CD4-positive, alpha-beta T cell treated with Interleukin-21 for 1 hour (primary cell): ENCODE data around the gene MOSPD2.

Experiments
- DNase-seq: peaks from one replicate; pipeline ENCODE4 v3.0.0-alpha.2; 2020

The MOSPD2 gene

DNA sequence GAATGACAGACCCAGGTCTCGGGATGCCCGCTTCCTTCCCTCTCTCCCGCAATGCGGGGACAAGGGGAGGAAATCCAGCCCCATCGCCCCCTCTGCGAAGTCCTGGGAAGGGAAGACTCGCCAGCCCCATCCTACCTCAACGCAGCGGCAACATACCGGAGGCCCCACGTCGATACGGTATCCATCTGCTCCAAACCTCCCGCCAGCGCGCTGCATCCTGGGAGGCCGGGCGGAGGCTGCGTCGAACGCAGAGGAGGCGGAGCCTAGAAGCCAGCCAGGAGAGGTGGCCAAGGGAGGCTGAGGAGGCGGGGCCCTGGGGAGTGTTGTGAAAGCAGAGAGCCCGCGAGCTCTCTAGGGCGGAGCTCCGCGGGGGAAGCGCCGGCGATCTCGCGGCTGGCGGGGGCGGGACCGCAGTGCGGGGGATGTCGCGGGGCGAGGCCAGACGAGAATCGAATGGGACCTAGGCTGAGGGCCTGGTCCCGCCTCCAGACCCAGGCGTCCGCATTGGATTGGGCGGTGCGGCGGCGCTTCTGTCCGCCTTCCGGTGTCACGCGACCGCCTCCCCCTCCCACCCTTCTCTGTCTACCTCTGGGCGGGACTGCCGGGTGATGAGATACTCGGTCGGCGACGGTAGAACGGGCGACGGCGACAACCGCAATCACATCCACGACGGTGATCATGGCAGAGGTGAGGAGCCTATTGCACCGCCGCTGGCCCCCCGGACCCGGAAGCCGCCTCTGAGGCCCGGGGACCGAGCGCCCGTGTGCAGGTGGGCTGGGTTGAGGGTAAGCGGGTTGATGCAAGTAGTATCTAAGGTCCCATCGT is at the start of gene MOSPD2, which contains the start of gene FANCB:
MOSPD2 (plus strand) TSS at position 571 of the 825 bp plus-strand sequence; CDS start at position 679, 108 bp downstream.
FANCB (minus strand) TSS at position 219 of the 825 bp plus-strand sequence. CDS start 7,559 bp downstream, outside the sequence.
- peak; percentile 95 for DNase-seq

DNA sequence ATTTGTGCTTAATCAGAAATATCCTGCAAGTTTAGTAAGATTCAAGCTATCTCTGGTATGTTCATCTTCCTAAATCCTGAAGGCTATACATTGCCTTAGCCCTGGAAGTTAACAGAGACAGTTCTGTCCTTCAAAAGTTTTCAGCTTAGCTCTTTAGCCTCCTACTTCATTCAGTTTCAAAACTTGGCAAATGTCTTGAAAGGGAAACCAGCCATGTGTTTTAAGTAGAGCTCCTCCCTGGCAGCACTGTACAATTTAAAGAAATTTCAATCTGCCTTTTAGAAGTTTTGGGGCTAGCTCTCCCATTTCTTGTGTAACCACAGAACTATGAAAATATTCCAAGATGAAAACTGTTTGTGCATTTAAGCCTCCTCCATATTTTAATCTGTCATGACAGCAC is 47.4 kb upstream of the MOSPD2 start:
- DNase-seq: no peak

DNA sequence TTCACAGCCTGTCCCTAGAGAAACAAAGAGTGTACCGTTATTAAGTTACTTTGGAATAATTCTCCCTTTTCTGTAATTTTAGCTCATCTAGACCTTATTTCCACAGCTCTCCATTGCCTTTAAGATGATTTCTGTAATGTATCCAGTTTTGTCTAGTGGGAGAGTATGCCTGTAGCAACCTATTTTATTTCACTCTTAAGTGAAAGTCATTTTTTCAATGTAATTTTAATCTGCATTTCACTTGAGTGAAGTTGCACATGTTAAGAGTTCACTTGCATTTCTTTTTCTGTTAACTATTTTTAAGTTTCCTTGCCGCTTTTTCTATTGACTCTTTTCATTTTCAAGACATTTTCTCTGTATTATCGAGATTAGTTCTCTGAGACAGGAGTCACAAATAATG is 46.9 kb upstream of the MOSPD2 start:
- no peak for DNase-seq

DNA sequence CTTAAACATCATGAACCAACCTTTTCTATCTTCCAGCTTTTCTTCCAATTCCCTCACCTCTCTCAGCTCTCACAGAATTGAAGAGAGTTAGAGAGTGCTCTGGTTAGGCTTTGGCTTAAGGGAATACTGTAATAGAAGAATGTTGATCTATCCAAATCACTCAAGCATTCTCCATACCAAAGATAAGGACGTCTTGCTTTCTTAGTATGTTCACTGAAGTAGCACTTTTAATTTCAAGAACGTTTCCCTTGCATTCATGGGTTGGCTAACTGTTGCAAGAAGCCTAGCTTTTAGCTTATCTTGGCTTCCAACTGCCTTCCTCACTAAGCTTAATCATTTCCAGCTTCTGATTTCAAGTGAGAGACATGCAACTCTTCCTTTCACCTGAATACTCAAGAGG is 43.6 kb upstream of the MOSPD2 start:
- no peak for DNase-seq

DNA sequence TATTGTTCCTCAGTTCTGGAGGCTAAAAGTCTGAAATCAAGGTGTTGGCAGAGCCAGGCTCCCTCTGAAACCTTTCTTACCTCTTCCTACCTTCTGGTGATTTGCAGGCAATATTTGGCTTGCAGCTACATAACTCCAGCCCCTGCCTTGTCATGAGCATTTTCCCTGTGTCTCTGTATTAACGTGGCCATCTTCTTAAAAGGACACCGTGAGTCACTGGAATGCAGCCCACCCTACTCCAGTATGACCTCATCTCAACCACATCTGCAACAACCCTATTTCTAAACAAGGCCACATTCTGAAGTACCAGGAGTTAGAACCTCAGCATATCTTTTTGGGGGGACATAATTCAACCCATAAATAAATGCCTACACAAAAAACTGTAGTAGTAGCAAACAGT is 41.1 kb upstream of the MOSPD2 start:
- no peak for DNase-seq

DNA sequence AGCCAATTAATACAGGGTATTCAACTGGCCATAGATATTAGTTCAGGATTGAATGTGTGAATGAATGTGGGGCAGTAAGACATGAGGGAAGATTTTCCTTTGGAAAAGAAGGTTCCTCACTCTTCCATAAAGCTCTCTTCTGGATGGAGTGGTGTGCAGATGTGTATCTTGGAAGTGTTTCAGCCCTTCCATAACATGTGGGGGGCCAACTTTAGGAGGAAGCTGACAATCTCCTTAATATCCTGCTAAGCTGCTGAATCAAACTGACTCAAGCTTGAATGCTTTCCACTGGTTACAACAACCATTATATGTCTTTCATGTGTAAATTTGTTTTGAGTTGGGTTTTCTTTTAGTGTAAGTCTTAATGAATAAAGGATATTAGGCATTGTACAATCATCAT is 40.6 kb upstream of the MOSPD2 start:
- no peak for DNase-seq

DNA sequence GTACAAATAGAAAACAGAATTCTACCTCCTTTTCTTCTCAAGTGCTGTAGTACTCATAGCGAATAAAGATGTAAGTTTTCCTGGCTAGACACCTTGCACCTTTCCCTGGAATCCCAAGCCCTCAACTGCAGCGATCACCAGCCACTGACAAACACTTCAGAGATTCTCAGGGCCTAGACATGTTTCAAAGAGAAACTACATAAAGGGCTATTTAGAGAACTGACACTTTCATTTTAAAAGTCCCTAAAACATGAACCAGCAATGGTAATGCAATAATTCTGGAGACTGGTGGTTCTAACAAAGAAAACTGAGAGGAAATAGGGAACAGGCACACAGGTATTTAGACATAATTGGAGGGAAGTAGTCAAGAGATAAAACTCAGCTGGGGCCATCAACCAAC is 36.1 kb upstream of the MOSPD2 start:
- DNase-seq: no peak

DNA sequence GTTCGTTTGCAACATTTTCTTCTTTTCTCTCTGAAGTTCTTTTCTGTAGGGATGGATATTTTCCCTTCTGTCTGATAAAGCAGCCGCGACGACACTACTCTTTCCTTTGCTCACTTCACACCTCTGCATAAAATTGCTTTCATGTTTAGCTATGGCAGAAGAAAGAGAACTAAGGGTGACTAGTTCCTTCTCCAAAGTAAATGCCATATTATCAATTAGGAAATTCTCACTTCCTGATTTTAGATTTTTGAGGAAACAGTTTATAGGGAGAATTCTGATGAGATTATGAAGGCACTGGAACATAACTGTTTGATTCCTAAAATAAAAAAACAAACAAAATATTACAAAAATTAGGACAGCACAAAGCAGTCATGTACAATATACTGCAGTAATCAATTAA is 29.6 kb upstream of the MOSPD2 start:
- no peak for DNase-seq

DNA sequence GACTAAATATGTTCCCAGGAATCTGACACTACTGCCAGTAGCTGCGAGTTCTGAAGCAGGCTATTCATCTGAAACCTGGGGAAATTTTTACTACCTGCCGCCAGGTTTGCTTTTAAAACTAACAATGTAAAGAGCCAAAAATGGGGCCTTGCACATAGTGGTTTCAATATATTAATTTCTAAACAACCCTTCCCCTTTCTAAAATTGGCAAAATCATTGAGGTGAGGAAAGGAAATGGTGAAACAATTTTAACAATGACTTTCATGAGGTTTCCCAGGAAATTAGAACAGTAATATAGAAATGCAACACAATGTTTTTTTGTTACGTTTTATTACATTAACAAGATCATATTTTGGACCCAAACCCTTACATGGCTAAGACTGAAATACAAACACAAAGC is 21.7 kb upstream of the MOSPD2 start:
- DNase-seq: no peak

DNA sequence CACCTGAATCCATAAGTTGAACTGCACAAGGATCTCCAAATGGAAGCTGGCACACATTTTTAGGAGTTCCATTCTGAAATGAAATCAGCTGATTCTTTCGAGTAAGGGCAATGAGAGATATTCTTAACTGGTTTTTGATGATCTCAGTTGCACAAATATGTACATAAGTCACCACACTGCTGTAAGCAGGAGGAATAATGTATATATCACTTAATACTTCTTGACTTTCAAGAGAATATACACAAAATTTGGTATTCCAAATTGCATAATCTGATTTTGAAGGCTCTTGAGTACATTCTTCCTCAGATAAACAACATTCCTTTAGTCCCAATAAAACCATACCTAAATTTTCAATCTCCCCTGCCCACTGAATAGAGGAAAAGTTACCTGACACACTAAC is 8.6 kb upstream of the MOSPD2 start:
- DNase-seq: no peak

DNA sequence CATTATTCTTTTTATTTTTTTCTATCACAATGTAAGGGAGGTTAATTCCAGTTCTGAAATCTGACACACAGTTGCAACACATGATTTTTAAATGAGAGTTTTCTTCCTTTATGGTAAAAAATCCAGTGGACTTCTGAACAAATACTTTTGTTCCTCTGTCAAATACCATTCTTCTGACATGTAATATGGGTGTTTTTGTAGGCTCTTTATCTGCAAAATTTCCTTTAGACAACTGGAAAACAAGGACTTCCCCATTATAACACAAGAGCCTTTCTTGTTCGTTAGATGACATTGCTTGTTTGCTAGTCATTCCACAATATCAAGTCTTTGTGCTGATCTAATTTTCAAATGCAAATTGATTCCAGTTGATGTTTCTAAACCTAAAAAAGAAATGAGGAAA is 8.0 kb upstream of the MOSPD2 start:
- DNase-seq: no peak

DNA sequence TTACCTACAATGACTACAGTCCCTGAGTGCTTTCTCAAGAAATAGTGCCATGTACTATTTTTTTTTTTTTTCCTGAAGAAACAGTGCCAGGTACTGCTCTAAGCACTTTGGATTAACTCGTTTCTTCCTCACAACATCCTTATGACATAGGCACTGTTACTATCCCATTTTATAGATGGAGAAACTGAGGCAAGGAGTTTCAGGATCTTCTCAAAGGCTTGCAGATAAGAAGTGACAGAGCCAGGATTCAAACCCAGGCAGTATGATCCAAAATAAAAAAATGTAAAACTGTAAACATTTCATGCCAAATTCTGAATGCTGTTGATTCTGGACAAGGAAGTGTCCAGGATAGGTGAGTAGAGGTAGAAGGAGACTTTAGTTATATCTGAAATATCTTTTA is 1.5 kb upstream of the MOSPD2 start:
- no peak for DNase-seq

DNA sequence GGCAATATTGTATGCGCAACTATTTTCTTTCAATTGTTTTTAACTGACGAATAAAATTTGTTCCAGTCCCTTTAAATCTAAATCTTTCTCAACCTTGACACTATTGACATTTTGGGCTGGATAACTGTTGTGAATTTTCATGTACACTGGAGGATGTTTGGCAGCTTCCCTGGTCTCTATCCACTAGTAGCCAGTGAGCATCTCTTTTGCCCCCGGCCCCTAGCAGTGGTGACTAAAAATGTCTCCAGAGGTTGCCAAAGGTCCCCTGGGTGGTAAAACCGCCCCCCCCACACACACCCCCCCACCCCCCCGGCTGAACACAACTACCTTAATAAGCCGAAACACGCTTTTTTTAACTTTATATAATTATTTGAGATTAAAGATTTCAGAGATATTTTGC is 866 bp upstream of the MOSPD2 start:
- no peak for DNase-seq

DNA sequence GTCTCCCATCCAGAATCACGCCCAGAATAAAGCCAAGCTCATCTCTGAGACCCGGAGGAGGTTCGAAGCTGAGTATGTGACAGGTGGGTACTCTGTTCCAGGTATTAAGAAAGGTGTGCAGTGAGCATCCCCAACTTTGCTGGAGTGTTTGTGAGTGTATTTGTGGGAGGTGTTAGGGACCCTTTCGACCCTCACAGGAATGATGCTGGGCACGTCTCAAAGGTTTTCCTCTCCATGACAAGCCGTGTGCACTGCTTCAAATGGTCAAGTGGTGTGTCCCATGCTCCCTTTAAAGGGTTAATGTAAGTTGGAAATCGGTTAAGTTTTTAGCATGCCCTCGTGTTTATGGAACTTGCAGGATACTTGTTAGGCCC is 442 bp downstream of the MOSPD2 start:
- no peak for DNase-seq

DNA sequence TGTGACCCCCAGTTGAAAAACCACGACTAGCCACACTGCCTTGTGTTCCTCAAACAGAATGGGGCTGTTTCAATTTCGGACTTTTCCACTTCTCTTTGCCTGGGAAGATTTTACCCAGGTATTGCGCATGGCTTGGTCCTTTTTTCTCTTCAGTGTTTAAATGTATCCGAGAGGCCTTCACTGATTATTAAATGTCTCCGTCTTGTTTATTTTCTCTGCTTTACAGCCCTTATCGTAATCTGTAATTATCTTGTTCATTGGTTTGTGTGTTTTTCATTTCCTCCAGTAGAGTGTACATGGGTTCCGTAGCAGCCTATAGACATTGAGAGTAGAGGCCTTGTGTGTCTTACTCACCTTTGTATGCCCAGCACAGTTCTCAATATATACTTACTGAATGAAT is 2.4 kb downstream of the MOSPD2 start:
- DNase-seq: no peak

DNA sequence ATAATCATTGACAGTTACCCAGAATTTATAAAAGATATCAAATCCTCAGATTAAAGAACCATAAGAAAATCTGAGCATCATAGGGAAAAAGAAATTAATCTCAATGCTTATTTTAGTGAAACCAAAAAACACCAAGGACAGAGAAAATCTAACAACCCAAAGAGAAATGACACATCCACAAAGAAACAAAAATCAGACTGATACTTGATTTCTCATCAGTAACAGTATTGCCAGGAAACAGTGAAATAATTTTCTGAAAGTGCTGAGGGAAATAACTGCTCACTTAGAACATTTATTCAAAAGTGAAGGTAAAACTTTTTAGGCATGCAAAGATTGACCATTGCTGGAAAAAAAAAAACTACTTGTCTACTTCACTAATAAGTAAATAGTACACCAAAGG is 10.6 kb downstream of the MOSPD2 start:
- DNase-seq: no peak

DNA sequence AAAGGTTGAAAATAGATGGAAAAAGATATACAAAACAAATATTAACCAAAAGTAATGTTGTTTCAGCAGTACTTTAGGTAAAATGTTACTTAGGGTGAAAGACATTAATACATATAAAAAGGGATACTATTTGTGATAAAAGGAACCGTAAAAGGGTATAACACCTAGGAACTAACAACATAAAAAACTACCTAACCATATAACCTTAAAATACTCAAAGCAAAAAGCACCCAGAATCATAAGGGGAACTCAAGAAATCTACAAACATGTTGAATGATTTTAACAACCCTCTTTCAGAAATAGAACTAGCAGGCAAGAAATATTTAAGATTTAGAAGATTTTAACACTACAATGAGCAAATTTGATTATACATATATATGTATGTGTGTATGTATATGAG is 11.5 kb downstream of the MOSPD2 start:
- no peak for DNase-seq

DNA sequence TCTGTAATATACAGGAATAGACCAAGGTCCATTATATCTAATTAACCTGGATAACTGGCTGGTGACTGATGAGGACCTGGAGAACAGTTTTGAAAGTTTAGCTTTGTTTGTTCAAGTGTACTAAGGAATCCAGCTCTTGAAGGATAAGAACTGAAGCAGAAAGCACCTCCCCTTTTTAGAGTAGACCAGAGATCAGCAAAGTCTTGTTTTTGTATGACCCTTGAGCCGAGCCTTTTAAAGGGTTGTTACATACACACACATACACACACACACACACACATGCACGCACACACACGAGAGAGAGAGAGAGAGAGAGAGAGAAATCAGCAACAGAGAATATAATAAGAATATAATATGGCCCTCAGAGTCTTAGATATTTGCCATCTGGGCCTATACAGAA is 13.0 kb downstream of the MOSPD2 start:
- DNase-seq: no peak

DNA sequence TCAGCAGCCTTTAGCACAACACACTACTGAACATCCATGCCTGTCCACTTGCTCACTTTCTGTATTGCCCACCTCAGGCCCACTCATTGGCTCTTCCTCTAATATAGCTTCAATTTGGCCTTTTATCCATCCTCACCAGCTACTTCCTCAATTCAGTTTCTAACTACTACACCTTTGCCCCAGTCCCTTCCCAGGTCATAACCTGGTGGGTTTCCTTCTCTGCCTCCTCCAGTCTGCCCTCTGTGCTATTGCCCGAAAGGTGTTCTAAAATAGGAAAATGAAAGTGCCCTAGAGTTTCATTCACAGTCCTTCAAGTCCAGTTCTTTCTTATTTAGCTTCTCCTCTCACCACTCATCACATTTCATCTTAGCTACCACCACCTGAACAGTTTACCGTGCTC is 23.1 kb downstream of the MOSPD2 start:
- DNase-seq: no peak

DNA sequence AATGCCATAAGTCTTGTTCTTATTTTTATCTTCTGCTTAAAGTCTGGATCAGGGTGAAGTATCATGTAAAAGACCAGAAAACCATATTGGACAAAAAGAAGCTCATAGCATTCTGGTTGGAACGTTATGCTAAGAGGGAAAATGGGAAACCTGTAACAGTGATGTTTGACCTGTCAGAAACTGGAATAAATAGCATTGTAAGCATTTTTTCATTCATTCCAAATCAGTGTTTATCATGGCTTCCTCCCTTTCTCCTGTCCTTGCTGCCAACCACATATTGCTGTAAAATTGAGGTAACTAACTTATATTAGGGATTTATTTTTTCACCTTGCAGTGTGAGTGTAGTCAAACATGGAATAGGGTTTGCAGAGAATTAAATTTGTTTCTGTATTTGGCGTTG is 23.8 kb downstream of the MOSPD2 start:
- no peak for DNase-seq

DNA sequence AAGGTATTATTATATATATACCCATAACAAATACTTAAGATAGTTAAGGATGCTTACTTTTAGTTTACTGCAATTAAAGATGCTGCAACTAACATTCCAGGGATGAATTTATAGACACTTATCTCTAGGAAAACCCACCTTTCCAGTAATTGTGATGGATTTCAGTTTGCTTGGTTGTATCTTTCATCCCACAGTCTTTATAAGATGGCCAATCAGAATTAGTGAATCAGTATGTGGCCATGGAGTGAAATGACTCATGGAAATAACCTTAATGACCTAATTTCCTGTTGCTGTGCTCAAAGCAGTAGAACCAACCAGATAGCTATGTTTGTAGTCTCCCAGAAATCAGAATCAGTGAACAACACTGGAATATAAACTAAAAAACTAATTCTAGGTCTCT is 26.4 kb downstream of the MOSPD2 start:
- DNase-seq: peak; percentile 3

DNA sequence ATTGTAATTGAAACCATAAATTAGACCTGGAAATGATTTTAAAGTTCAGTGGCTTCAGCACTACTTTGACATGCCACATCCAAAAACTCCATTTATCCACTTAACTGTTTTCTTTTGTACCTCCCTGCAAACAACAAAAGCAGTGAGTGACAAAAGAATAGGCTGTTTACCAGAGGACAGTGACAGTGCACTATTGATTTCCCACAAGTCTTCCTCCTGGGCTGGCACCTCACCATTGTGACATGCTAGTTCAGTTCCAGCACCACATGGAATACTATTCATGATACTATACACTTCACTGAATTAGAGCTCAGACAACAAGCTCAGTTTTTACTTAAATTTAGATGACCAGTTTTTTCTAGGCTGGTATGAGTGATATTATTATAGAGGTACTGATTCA is 29.3 kb downstream of the MOSPD2 start:
- no peak for DNase-seq

DNA sequence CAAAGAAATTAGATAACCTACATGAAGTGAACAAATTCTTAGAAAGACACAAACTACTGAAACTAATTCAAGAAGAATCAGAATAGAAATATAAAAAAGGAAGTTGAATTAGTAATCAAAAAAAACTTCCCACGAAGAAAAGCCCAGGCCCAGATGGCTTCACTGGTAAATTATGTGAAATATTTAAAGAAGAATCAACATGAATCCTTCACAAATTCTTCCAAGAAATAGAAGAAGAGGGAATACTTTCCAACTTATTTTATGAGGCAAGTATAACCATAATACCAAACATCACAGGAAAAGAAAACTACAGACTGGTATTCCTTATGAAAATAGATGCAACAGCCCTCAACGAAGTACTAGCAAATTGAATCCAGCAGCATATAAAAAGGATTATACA is 30.7 kb downstream of the MOSPD2 start:
- no peak for DNase-seq

DNA sequence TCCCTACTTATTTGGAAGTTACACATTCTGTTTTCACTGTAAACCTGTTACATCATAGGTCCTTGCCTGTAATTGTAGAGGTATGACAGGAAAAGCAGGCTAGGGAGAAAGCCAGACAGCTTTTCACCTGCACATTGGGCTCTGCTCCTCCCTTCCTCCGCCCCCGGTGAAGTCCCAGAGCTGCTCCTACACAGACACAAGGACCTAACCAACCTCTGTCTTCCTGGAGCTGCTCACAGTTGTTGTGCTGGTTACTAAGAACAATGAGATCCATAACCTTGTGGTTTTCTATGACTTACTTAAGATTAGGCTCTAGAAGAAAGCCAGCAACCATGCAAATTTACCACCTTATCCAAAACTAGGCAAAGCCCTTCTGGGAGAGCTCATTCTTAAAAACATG is 40.0 kb downstream of the MOSPD2 start:
- DNase-seq: no peak

DNA sequence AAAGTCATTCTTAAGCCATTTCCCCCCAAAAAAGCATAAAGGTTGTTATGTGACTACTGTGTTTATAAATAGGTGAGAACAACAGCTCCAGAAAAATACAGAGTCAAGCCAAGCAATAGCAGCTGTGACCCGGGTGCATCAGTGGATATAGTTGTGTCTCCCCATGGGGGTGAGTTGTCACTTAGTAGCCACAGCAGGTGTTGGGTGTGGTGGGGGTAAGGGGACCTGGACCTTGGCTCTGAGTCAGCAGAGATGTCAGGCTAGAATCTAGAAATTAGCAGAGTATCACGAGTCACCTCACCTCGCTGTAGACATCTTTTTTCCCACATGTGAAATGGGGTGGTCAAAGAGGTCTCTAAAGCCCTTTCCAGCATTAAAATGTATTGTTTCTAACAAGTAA is 42.4 kb downstream of the MOSPD2 start:
- DNase-seq: no peak
